SU-DHL-6 (cell line): ENCODE results near the gene JAKMIP1.

Experiments used
- H2AFZ ChIP-seq: fragments of 200-600 bp; sonication (generic); 2 replicates; pipeline ENCODE4 v1.6.1; 2014; ENCODE audit warnings: low read depth, mild to moderate bottlenecking, moderate library complexity, mixed read lengths, antibody characterized with exemption, low read length; ENCODE audit not compliant: severe bottlenecking
- H3F3A ChIP-seq: fragments of 200-600 bp; shearing (Covaris generic); 2 replicates; pipeline ENCODE4 v1.6.0; 2016; ENCODE audit warnings: antibody characterized with exemption, mild to moderate bottlenecking; ENCODE audit not compliant: insufficient read depth
- H3K27ac ChIP-seq: fragments of 200-600 bp; sonication (generic); 2 replicates; pipeline ENCODE4 v1.5.1; 2016; ENCODE audit warnings: low read depth, mild to moderate bottlenecking, low read length, moderate library complexity, mixed read lengths
- H3K27me3 ChIP-seq: fragments of 200-600 bp; sonication (generic), shearing (Covaris generic); 2 replicates; pipeline ENCODE4 v1.6.0; 2014; ENCODE audit warnings: mild to moderate bottlenecking, low read length
- H3K36me3 ChIP-seq: fragments of 200-600 bp; sonication (generic); 2 replicates; pipeline ENCODE4 v1.6.1; 2014; ENCODE audit warnings: mild to moderate bottlenecking, low read length, mixed read lengths
- H3K4me2 ChIP-seq: fragments of 300-600, 200-600 bp; shearing (Covaris generic), sonication (generic); 2 replicates; pipeline ENCODE4 v1.6.0; 2014; ENCODE audit warnings: low read length, low read depth, mild to moderate bottlenecking; ENCODE audit not compliant: poor library complexity, severe bottlenecking
- H3K4me3 ChIP-seq: fragments of 200-600 bp; sonication (generic); 2 replicates; pipeline ENCODE4 v1.5.1; 2014; ENCODE audit warnings: antibody characterized with exemption, low read length, mild to moderate bottlenecking, mixed read lengths; ENCODE audit not compliant: insufficient read depth, poor library complexity, severe bottlenecking
- H3K79me2 ChIP-seq: fragments of 200-600 bp; sonication (generic); 2 replicates; pipeline ENCODE4 v1.6.1; 2014; ENCODE audit warnings: mild to moderate bottlenecking, low read length, moderate library complexity; ENCODE audit not compliant: insufficient read depth
- H3K9ac ChIP-seq: fragments of 200-600 bp; sonication (generic); 2 replicates; pipeline ENCODE4 v1.7.0; 2014; ENCODE audit warnings: mild to moderate bottlenecking, low read length
- H3K9me2 ChIP-seq: fragments of 200-600 bp; sonication (generic); replicated peaks from 2 replicates; pipeline ENCODE4 v1.6.1; 2014; ENCODE audit warnings: low read length; ENCODE audit not compliant: insufficient read depth
- H3K9me3 ChIP-seq: fragments of 200-600 bp; sonication (generic); 2 replicates; pipeline ENCODE4 v1.6.1; 2014; ENCODE audit warnings: low read length, mixed read lengths; ENCODE audit not compliant: insufficient read depth
- H4K20me1 ChIP-seq: fragments of 200-600 bp; sonication (generic); 2 replicates; pipeline ENCODE4 v1.6.1; 2014; ENCODE audit warnings: low read depth, mild to moderate bottlenecking, antibody characterized with exemption, low read length, moderate library complexity, mixed read lengths
- EZH2phosphoT487 ChIP-seq: fragments of 200-600 bp; sonication (generic), shearing (Covaris generic); conservative IDR thresholded peaks from 2 replicates; pipeline ENCODE4 v1.6.1; 2018; ENCODE audit warnings: mild to moderate bottlenecking, antibody characterized with exemption, low read length, moderate library complexity, mixed read lengths
- TF ChIP-seq, protein P1 (sequence below): fragments of 200-600 bp; sonication (generic); IDR thresholded peaks from one replicate; pipeline ENCODE4 v1.5.1; 2017; ENCODE audit warnings: antibody characterized with exemption, mild to moderate bottlenecking, low read length, moderate library complexity; ENCODE audit not compliant: insufficient read depth, poor library complexity, severe bottlenecking

Gene JAKMIP1

DNA sequence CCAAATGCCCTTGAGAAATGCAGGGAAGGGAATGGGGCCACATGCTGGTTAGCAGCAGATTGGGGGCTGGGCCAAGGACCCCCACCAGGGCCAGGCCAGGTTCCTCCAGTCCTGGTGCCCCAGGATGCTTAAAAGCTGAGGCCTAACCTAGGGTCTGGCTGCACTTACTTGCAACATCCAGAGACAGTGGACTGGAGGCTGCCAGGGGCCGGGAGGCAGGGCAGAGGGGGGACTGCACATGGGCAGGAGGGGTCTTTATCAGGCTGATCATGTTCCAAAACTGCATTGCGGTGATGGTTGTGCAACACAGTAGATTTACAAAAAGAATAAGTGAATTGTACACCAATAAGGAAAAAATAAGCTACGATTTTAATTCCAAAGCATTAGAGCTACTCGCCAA, 145.3 kb downstream of the JAKMIP1 start:
- H3K9ac ChIP-seq, result no peak overlapping the region
- no peaks in the 10 kb centered on the region for H3K36me3 ChIP-seq
- H3K4me2 ChIP-seq, result no peak overlapping the region

DNA sequence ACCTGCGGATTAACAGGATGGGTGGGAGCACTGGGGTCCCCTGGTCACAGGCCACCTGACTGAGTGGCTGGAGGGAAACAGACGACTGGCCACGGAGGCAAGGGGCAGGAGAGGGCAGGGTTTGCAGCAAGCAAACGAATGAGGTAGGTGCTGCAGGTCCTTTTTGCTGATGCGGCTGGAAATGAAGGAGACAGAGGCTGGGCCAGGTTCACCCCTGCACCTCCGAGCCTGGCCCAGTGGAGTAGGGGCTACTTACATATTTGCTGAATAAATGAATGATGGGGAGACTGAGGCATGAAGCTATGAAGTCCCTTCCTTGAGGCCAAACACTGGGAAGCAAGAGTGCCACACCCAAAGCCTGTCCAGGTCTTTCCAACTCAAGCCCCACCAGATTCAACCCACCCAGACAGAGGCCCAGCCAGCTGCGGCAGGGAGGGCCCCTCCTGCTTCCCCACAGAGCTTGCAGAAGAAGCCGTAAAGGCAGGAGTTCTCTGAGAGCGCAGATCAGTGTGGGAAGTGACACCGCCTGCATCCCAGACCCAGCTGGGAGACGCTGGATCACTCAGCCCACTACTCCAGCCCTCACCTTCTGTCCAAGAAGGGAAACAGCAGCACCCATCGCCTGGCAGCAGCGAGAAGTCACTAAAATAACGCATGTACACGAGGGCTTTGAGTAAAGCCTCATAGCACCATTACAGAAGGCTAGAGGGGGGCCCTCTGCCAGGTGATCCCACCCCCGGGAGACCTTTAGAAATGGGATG, 146.0 kb downstream of the JAKMIP1 start:
- peaks cover 20% of the 10 kb centered on the region; the same call in 1 of the 2 replicates for H3K9me3 ChIP-seq
- H3K36me3 ChIP-seq, result no peaks in the 10 kb centered on the region
- no peak overlapping the region for H3K27ac ChIP-seq
- no peaks in the 10 kb centered on the region for H3K27me3 ChIP-seq
- no peak overlapping the region for H2AFZ ChIP-seq
- H3K4me2 ChIP-seq, result no peak overlapping the region
- no peaks in the 10 kb centered on the region for H4K20me1 ChIP-seq
- H3K9ac ChIP-seq, result no peak overlapping the region
- no peak overlapping the region for H3K4me3 ChIP-seq
- H3F3A ChIP-seq, result no peaks in the 10 kb centered on the region
- TF ChIP-seq, protein P1, sequence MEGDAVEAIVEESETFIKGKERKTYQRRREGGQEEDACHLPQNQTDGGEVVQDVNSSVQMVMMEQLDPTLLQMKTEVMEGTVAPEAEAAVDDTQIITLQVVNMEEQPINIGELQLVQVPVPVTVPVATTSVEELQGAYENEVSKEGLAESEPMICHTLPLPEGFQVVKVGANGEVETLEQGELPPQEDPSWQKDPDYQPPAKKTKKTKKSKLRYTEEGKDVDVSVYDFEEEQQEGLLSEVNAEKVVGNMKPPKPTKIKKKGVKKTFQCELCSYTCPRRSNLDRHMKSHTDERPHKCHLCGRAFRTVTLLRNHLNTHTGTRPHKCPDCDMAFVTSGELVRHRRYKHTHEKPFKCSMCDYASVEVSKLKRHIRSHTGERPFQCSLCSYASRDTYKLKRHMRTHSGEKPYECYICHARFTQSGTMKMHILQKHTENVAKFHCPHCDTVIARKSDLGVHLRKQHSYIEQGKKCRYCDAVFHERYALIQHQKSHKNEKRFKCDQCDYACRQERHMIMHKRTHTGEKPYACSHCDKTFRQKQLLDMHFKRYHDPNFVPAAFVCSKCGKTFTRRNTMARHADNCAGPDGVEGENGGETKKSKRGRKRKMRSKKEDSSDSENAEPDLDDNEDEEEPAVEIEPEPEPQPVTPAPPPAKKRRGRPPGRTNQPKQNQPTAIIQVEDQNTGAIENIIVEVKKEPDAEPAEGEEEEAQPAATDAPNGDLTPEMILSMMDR, result no peak
- no peak for TF ChIP-seq EZH2phosphoT487
- H3K9me2 ChIP-seq, result no peaks in the 10 kb centered on the region
- H3K79me2 ChIP-seq, result no peaks in the 10 kb centered on the region

More for the DNA sequence above, 145.3 kb downstream of the JAKMIP1 start:
- Histone ChIP-seq H3K9me2 (no peaks in the 10 kb centered on the region), H2AFZ (no peak overlapping the region), H3K9me3 (peaks cover 24% of the 10 kb centered on the region; the same call in 1 of the 2 replicates), H3K27ac (no peak overlapping the region), H3F3A (no peaks in the 10 kb centered on the region), H3K4me3 (no peak overlapping the region), H3K27me3 (no peaks in the 10 kb centered on the region), H3K79me2 (no peaks in the 10 kb centered on the region), H4K20me1 (no peaks in the 10 kb centered on the region)
- TF ChIP-seq, protein P1, result no peak

DNA sequence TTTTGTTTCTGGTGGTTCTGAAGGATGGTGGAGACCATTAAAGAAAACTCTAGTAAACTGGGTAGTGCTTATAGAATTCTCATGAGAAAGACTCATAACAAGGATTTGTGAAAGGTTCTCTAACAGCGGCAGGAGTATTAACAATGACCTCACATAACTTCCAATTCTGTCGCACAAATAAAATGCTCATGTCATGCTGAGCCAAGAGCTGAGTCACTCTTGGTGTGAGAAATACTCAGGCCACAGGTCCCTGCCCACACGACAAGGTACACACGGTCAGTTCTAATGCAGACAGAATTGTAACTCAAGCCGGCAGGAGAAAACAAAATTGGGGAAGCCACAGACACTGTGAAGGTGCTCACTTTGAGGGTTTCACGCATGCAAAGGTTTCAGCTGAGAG, 147.7 kb downstream of the JAKMIP1 start:
- H3K9me3 ChIP-seq, result peaks cover 3% of the 10 kb centered on the region; the same call in 1 of the 2 replicates
- TF ChIP-seq EZH2phosphoT487, result no peak
- TF ChIP-seq, protein P1, result no peak
- no peaks in the 10 kb centered on the region for H3K36me3 ChIP-seq
- H2AFZ ChIP-seq, result no peak overlapping the region
- H3K27ac ChIP-seq, result no peak overlapping the region
- H3F3A ChIP-seq, result no peaks in the 10 kb centered on the region
- no peaks in the 10 kb centered on the region for H3K79me2 ChIP-seq
- no peaks in the 10 kb centered on the region for H3K9me2 ChIP-seq
- H3K27me3 ChIP-seq, result no peaks in the 10 kb centered on the region
- no peak overlapping the region for H3K9ac ChIP-seq
- H4K20me1 ChIP-seq, result no peaks in the 10 kb centered on the region
- no peak overlapping the region for H3K4me2 ChIP-seq
- H3K4me3 ChIP-seq, result no peak overlapping the region
